ENCODE results near the gene RPS6KA2.

Gene RPS6KA2

DNA sequence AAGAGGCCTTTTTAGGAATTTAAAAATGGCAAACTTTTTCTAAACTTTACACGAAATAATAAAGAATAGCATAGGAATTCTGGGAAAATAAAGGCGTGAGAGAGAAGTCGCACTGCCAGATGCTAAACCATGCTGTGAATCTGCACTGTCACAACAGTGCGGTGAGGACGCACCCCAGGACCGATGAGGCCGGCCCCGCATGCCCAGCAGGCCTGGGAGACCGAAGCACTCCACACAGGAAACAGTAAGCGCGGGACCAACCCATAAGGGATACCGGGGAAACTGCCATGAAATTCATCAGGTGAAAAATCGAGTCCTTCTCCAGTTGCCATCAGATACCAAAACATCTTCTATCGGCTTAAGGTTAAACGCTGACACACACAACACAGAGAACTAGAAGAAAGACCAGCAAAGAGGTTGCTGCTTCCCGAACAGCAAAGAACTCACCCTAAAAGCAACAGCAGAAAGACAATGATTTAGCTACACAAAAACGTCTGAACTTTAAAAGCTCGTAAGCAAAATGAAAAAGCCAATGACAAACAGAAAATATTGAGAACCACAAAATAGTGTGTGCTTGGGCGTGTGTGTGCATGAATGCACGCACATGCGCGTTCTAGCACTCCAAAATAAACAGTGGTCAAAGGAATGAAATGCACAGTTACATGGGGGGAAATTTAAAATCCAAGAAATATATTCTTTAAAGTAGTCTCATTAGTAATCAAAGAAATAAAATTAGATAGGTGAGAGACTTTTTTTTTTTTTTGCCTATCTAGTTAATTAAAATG is 55.9 kb downstream of the RPS6KA2 start:
- DNase-seq = no peak

GRCh38 chr6:166569206-166569605 is 57.8 kb downstream of the RPS6KA2 start:
- no peak for DNase-seq

DNA sequence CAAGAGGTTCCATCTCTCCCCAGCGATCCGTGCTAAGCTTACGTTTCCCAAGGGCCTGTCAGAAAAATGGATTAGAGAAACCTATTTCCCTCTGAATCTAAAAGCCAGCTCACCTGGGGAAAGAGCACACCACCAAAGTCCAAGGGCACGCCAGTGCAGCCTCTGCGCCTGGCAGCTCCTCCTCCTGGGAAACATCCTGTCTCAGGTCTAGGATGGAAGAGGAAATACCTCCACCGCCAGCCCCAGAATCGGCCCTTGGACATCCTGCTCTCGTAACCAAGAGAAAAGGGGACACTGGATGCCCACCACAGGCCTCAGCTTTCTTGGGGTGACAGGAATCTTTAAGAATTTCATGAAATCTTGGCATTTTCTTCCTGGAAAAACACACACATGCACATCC is 59.2 kb downstream of the RPS6KA2 start:
- no peak for DNase-seq

DNA sequence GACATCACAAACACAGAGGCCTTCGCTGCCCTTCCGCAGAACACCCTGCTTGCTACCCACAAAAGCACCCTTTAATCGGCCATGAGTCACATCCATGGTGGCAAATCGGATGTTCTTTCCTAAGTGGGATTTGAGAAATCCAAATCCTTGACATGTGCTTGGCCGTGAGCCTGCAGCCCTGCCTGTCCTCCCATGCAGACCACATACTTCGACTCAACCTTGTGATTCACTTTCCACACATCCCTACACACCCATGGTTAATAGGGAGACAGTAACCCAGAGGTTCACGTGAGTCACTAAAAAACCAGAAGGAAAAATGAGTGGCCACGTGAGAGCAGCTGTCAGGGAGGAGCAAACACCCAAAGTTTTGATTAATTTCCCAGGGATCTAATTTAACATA is 59.9 kb downstream of the RPS6KA2 start:
- peak in 3 of 4 experiments; percentile 11 to 47 (median 37) for DNase-seq

GRCh38 chr6:166566026-166567011 is 60.7 kb downstream of the RPS6KA2 start:
- DNase-seq = peak in 1 of 4 experiments; percentile 13

- no peak for DNase-seq
Observed at GRCh38 chr6:166565084-166565967, 61.7 kb downstream of the RPS6KA2 start.

GRCh38 chr6:166563805-166564204 is 63.2 kb downstream of the RPS6KA2 start:
- DNase-seq = no peak

DNA sequence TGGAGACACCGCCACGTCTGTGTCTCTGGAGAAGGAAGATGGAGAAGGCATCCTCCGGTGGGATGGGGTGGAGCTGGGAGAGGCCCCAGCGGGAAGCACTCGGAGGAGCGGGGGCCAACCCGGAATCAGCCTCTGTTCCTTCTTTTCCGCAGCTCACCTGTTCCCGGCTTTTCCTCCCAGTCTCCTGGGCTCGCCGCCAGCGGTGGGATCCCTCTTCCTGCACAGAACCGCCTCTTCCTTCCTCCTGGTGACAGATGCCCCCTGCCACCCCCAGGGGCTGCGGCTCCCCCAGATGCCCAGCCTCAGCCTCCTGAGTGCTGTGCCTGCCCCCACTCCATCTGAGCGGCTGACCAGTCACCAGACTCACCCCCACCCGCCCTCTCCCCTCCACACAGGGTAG is 63.9 kb downstream of the RPS6KA2 start:
- DNase-seq = no peak

DNA sequence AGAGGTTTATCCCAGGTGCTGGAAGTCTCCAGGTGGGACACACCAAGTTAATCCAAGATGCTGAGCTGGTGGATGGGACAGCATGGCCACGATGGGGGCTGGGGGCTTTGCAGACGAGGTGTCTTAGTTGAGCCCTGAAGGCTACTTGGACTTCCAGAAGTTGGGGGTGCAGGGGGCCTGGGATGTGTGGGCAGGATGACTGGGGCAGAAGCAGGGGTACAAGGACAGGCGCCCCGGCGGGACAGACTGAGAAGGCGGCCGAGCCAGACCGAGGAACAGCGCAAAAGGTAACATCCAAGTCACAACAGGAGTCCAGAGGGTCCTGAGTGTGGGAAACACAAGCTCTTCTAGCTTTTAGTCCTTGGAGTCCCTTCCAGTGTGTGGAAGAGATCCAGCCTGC is 64.3 kb downstream of the RPS6KA2 start:
- DNase-seq = no peak

GRCh38 chr6:166561771-166562359 is 65.2 kb downstream of the RPS6KA2 start:
- no peak for DNase-seq

GRCh38 chr6:166560222-166560621 is 66.8 kb downstream of the RPS6KA2 start:
- DNase-seq = no peak

DNA sequence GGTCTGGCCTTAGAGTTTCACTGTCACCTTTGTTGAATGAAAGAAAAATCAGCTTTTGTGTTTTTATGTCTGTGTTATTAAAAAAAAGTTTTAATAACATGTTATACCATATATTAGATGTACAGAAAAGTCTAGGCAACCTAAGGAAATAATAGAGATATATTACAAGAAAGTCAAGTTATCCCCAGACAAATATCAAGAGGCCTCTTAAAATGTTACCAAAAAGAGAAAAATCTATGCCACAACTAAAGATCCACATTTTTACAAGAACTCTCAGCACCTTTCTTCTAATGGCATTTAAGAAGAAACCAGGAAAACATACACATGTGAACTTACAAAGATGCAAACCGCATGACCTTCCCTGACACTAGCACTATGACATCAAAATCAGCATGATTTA is 67.4 kb downstream of the RPS6KA2 start:
- DNase-seq = no peak

DNA sequence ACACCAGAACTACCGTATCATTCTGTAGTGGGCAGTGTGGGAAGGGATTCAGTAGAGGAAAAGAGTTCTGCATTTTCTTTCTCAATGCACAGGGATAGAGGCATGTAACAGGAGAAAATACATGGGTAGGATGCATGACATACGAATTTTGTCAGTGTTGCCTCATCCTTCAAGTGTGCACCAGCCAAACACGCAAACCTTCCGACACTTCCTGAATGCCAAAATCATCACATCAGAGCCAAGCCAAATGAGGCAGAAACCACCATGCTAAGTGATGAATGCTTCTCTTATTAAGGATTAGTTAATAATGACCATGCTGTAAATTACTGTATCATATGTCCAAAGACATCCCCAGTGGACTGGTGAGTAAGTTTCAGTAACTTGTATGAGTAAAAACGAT is 67.8 kb downstream of the RPS6KA2 start:
- DNase-seq = peak in 2 of 4 experiments; percentile 25 to 48

GRCh38 chr6:166558156-166559005 is 68.7 kb downstream of the RPS6KA2 start:
- no peak for DNase-seq

DNA sequence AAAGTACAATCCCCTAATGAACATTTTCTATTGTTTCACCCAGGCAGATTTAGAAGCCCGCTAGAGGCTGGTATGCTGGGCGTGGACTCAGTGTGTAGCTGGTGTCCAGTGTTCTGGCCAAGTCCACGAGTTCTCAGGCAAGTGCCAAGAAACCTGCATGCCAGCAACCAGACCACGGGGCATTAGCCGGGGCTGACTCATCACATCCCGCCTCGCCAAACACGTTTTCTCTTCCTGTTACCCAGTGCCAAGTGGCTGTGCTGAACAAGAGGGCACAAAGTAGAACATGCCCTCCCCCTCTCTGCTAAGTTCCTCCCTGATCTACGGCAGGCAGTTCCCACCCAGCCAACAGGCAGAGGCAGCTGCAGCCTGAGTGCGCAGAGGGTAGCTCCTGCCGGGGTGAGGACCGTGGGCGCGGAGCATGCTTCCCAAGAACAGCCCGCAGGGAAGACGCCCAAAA is 70.2 kb downstream of the RPS6KA2 start:
- peak; percentile 91 to 96 (median 92) for DNase-seq

DNA sequence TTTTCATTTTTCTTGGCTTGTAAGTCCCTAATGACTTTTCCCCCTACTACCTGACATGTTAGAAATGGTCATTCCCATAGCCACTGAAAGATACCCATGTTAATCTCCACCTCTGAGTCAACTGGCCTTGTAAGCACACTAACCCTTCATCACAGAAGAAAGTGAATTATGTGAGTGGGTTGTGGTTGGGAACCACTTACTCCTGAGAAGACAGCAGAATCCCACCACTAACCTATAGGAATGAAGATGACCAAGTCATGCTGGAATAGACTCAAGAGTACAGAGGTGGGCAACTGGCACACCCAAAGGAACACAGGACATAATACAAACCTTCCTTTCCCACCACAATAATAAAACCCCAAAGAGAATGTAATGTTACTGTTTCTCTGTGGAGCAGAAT is 70.7 kb downstream of the RPS6KA2 start:
- no peak for DNase-seq

- no peak for DNase-seq
Observed at GRCh38 chr6:166555086-166555485, 72.0 kb downstream of the RPS6KA2 start.

GRCh38 chr6:166554316-166554715 is 72.7 kb downstream of the RPS6KA2 start:
- no peak for DNase-seq

DNA sequence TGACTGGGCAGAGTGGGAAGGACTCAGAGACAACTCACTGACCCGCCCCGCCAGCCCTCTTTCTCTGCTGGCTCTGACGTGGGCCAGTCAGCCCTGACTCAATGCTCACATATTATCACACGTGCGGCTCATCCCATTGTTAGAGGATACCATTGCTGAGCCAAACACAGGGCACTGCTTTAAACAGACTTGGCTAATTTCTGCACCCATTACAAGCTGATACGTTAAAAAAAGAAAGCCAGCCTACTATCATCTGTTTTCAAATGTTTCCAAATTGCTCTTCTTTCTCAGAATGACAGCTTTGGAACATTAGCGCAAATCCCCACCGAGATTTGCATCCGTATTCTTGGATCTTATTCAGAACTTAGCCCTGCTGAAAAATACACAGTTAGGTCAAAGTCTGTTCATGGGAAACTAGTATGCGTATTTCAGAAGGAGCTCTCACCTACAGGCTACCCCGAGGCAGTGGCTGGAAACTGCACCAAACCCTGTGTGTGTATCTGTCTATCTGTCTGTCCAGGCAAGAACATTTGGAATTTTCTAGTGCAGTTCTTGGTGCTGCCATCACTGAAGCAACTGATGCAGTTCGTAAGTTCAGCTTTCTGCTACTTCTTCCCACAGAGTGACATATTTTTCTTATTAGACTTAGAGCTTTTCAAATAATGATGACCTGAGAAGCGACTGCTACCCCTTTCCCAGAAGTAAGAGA is 73.3 kb downstream of the RPS6KA2 start:
- DNase-seq = peak; percentile 26 to 56 (median 38)

- DNase-seq = no peak
Observed at GRCh38 chr6:166552600-166552999, 74.5 kb downstream of the RPS6KA2 start.

Measured in suppressor macrophage (primary cell).